ENCODE data around the gene UAP1L1.

- TF ChIP-seq POLR2A (IDR thresholded peaks at IDR 0.05) (no peak), CTCF (IDR thresholded peaks at IDR 0.05) (no peak)
Measured at GRCh38 chr9:137107982-137108381, 30.7 kb downstream of the UAP1L1 start.

Measured in testis (tissue), 2 donors.